Activated gamma-delta T cell (primary cell): ENCODE measurements around the gene ZBTB7A.

Source experiments
- DNase-seq: peaks from one replicate; lab custom pipeline; 2025; lab: John Stamatoyannopoulos, UW

Gene ZBTB7A

GRCh38 chr19:4036576-4037300, 30.0 kb downstream of the ZBTB7A start:
- DNase-seq = no peak

- no peak for DNase-seq
These were observed 31.1 kb downstream of the ZBTB7A start for GRCh38 chr19:4035582-4035981.

- no peak for DNase-seq
These were observed 31.6 kb downstream of the ZBTB7A start for GRCh38 chr19:4035018-4035566.

- DNase-seq = no peak
These were observed 32.4 kb downstream of the ZBTB7A start for GRCh38 chr19:4034048-4035017.

- no peak for DNase-seq
These were observed 33.4 kb downstream of the ZBTB7A start for GRCh38 chr19:4033028-4033956.

GRCh38 chr19:4032436-4032835, 34.3 kb downstream of the ZBTB7A start:
- DNase-seq = no peak

- DNase-seq = no peak
These were observed 35.3 kb downstream of the ZBTB7A start for GRCh38 chr19:4031420-4031819.

GRCh38 chr19:4030981-4031380, 35.7 kb downstream of the ZBTB7A start:
- DNase-seq = no peak

GRCh38 chr19:4030552-4030951, 36.1 kb downstream of the ZBTB7A start:
- no peak for DNase-seq

- no peak for DNase-seq
These were observed 37.5 kb downstream of the ZBTB7A start for GRCh38 chr19:4029247-4029614.

- DNase-seq = no peak
These were observed 38.1 kb downstream of the ZBTB7A start for GRCh38 chr19:4028334-4029246.

GRCh38 chr19:4027146-4027545, 39.6 kb downstream of the ZBTB7A start:
- no peak for DNase-seq

- no peak for DNase-seq
These were observed 41.4 kb downstream of the ZBTB7A start for GRCh38 chr19:4025317-4025716.

GRCh38 chr19:4023600-4024398, 42.9 kb downstream of the ZBTB7A start:
- no peak for DNase-seq

- no peak for DNase-seq
These were observed 47.1 kb downstream of the ZBTB7A start for GRCh38 chr19:4019578-4019977.

GRCh38 chr19:4018775-4019504, 47.8 kb downstream of the ZBTB7A start:
- no peak for DNase-seq

GRCh38 chr19:4018140-4018613, 48.5 kb downstream of the ZBTB7A start:
- DNase-seq = no peak

GRCh38 chr19:4016903-4017638, 49.6 kb downstream of the ZBTB7A start:
- DNase-seq = no peak
